HEK293 (cell line): ENCODE data around the gene VPS26C.
A peak's percentile ranks its signal among the peaks of the same experiment; 100 is the strongest.

ENCODE experiments used
- CTCF ChIA-PET: fragments of 350-600 bp; formaldehyde crosslinking; extraction: SDS; loops from one replicate; lab custom pipeline; 2021; ENCODE audit warnings: antibody characterized with exemption; lab: Yijun Ruan, JAX
- POLR2A ChIA-PET: fragments of 300-600 bp; formaldehyde crosslinking; extraction: SDS; loops from one replicate; lab custom pipeline; 2020; ENCODE audit warnings: antibody characterized with exemption, inconsistent platforms; lab: Yijun Ruan, JAX
- H3K27ac ChIP-seq: fragments of 200-500 bp; sonication (Bioruptor generic); 2 replicates; pipeline ENCODE4 v1.5.1; 2014; ENCODE audit warnings: low read depth, low read length, control low read depth, inconsistent platforms; ENCODE audit errors: extremely low read depth
- H3K36me3 ChIP-seq, 2 experiments: fragments of 200-500 bp in 1 of 2; sonication (Bioruptor generic) in 1 of 2; 1 replicate in 1 of 2; 2 replicates in 1 of 2; pipeline ENCODE4 v1.5.1; 2014 to 2017; ENCODE audit warnings: inconsistent platforms in 2 of 2, low read length in 2 of 2; ENCODE audit not compliant: control insufficient read depth in 2 of 2, insufficient read depth in 1 of 2
- H3K4me1 ChIP-seq: fragments of 200-500 bp; sonication (Bioruptor generic); 2 replicates; pipeline ENCODE4 v1.5.1; 2014; ENCODE audit warnings: mild to moderate bottlenecking, low read length, inconsistent platforms; ENCODE audit not compliant: control insufficient read depth, insufficient read depth
- H3K4me3 ChIP-seq: 2 replicates; pipeline ENCODE4 v1.5.1; 2011; ENCODE audit warnings: low read depth, mild to moderate bottlenecking, control low read depth, low read length, moderate library complexity
- H3K9me3 ChIP-seq: fragments of 200-500 bp; sonication (Bioruptor generic); 2 replicates; pipeline ENCODE4 v1.5.1; 2014; ENCODE audit warnings: low read depth, low read length, inconsistent platforms; ENCODE audit not compliant: control insufficient read depth, insufficient read depth
- PRDM10 ChIP-seq: fragments of 450-650 bp; formaldehyde crosslinking; IDR thresholded peaks from 2 replicates; pipeline ENCODE4 v1.5.1; 2016; ENCODE audit warnings: missing biosample characterization, missing genetic modification characterization
- ZBTB1 ChIP-seq: fragments of 450-650 bp; formaldehyde crosslinking; IDR thresholded peaks from 2 replicates; pipeline ENCODE4 v1.5.1; 2016; ENCODE audit warnings: missing biosample characterization, missing genetic modification characterization
- ZBTB26 ChIP-seq: fragments of 450-650 bp; formaldehyde crosslinking; optimal IDR thresholded peaks from 2 replicates; pipeline ENCODE3; 2016; ENCODE audit warnings: missing biosample characterization, mild to moderate bottlenecking, missing genetic modification characterization
- ZFP41 ChIP-seq: fragments of 450-650 bp; formaldehyde crosslinking; IDR thresholded peaks from 2 replicates; pipeline ENCODE4 v1.5.1; 2016; ENCODE audit warnings: missing biosample characterization, missing genetic modification characterization, borderline replicate concordance
- ZNF112 ChIP-seq: fragments of 450-650 bp; formaldehyde crosslinking; IDR thresholded peaks from 2 replicates; pipeline ENCODE4 v1.5.0; 2017; ENCODE audit warnings: missing biosample characterization, missing genetic modification characterization
- ZNF140 ChIP-seq: fragments of 450-650 bp; formaldehyde crosslinking; IDR thresholded peaks from 2 replicates; pipeline ENCODE4 v1.5.1; 2016; ENCODE audit warnings: missing biosample characterization, missing genetic modification characterization
- ZNF157 ChIP-seq: fragments of 450-650 bp; formaldehyde crosslinking; IDR thresholded peaks from 2 replicates; pipeline ENCODE4 v1.5.1; 2016; ENCODE audit warnings: missing biosample characterization, missing genetic modification characterization
- ZNF214 ChIP-seq: fragments of 450-650 bp; formaldehyde crosslinking; IDR thresholded peaks from 2 replicates; pipeline ENCODE4 v1.5.1; 2017; ENCODE audit warnings: missing biosample characterization, mild to moderate bottlenecking, missing genetic modification characterization, borderline replicate concordance
- ZNF324 ChIP-seq: fragments of 450-650 bp; formaldehyde crosslinking; IDR thresholded peaks from 2 replicates; pipeline ENCODE4 v1.5.1; 2016; ENCODE audit warnings: missing biosample characterization, missing genetic modification characterization
- ZNF335 ChIP-seq: fragments of 450-650 bp; formaldehyde crosslinking; conservative IDR thresholded peaks from 2 replicates; pipeline ENCODE4 v1.5.1; 2016; ENCODE audit warnings: missing biosample characterization, missing genetic modification characterization
- ZNF362 ChIP-seq: fragments of 450-650 bp; formaldehyde crosslinking; IDR thresholded peaks from 2 replicates; pipeline ENCODE4 v1.5.1; 2016; ENCODE audit warnings: missing biosample characterization, missing genetic modification characterization
- ZNF521 ChIP-seq: fragments of 450-650 bp; formaldehyde crosslinking; IDR thresholded peaks from 2 replicates; pipeline ENCODE4 v1.5.1; 2017; ENCODE audit warnings: missing biosample characterization, mild to moderate bottlenecking, missing genetic modification characterization
- ZNF626 ChIP-seq: fragments of 450-650 bp; sonication (Bioruptor Pico); formaldehyde crosslinking; IDR thresholded peaks from 2 replicates; pipeline ENCODE4 v1.5.1; 2018; ENCODE audit warnings: missing biosample characterization, missing genetic modification characterization, inconsistent platforms
- ZNF692 ChIP-seq: fragments of 450-650 bp; formaldehyde crosslinking; IDR thresholded peaks from 2 replicates; pipeline ENCODE4 v1.5.1; 2016; ENCODE audit warnings: missing biosample characterization, missing genetic modification characterization
- TF ChIP-seq, protein P1 (sequence below): fragments of 450-650 bp; formaldehyde crosslinking; IDR thresholded peaks from 2 replicates; pipeline ENCODE4 v1.5.1; 2016; ENCODE audit warnings: missing biosample characterization, missing genetic modification characterization
- TF ChIP-seq, protein P2 (sequence below): fragments of 450-650 bp; formaldehyde crosslinking; IDR thresholded peaks from 2 replicates; pipeline ENCODE4 v1.5.0; 2017; ENCODE audit warnings: missing biosample characterization, missing genetic modification characterization, borderline replicate concordance

Gene VPS26C

DNA sequence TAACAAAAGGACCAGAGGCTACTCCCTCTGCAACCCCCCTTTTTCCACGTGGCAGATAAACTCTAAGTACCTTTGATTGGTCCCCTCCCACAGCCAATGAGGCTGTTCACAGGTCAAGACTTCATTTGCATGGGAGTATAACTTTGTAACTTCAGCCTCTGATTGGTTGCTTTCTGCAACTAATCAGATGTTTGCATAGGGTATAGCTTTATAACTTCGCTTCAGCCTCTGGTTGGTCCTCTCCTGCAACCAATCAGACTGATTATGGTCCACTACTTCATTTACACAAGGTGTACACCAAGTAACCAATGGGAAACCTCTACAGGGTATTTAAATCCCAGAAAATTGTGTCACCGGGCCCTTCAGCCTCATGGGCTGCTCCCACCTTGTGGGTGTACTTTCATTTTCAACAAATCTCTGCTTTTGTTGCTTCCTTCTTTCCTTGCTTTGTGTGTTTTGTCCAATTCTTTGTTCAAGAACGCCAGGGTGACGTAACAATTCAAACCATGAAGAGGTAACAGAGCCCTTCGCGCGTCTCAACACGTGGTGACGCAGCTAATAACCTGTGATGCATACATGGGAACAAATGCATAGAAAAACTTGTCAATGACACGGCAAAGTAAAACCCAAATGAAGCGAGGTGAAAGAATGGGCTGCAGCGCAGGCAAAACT, 47.2 kb downstream of the VPS26C start:
- no peak overlapping the region for H3K27ac ChIP-seq
- TF ChIP-seq PRDM10 (tag by site-specific recombination) (no peak), ZNF140 (tag by site-specific recombination) (no peak), ZFP41 (no peak), ZNF335 (tag by site-specific recombination) (no peak), ZNF214 (tag by site-specific recombination) (no peak), ZBTB1 (tag by site-specific recombination) (no peak), ZNF112 (tag by site-specific recombination) (no peak), ZBTB26 (tag by site-specific recombination) (no peak)
- H3K4me3 ChIP-seq, result no peak overlapping the region
- peaks cover 0 to 20% of the 10 kb centered on the region in 2 experiments; a peak in 2 of 3 replicates for H3K36me3 ChIP-seq
- CTCF ChIA-PET, result interaction anchor here (1.0 kb wide), 1 partner anchor 144 kb away, joined by 3 read pairs; no protein-coding TSS in a partner anchor
- POLR2A ChIA-PET, result interaction anchor here (1.1 to 1.5 kb wide), 2 partner anchors 12 to 147 kb away, joined by 3 read pairs; partner anchors contain the start of gene DYRK1A
- no peaks in the 10 kb centered on the region for H3K9me3 ChIP-seq
- H3K4me1 ChIP-seq, result no peaks in the 10 kb centered on the region

GRCh38 chr21:37214952-37215351, 52.2 kb downstream of the VPS26C start:
- H3K9me3 ChIP-seq, result no peaks in the 10 kb centered on the region; the same call in 1 of the 2 replicates
- H3K4me3 ChIP-seq, result no peak overlapping the region
- POLR2A ChIA-PET, result interaction anchor here (1.2 kb wide), 1 partner anchor 52 kb away, joined by 4 read pairs; the partner anchor contains the start of gene VPS26C
- no peaks in the 10 kb centered on the region for H3K36me3 ChIP-seq
- CTCF ChIA-PET, result interaction anchor here (1.1 kb wide), 1 partner anchor 238 kb away, joined by 3 read pairs; no protein-coding TSS in a partner anchor
- no peak overlapping the region for H3K27ac ChIP-seq
- H3K4me1 ChIP-seq, result no peaks in the 10 kb centered on the region
- TF ChIP-seq ZNF362 (tag by site-specific recombination) (0 out of 2 replicates have a peak, but pooled peaks have one; percentile 21), ZNF324 (no peak)

DNA sequence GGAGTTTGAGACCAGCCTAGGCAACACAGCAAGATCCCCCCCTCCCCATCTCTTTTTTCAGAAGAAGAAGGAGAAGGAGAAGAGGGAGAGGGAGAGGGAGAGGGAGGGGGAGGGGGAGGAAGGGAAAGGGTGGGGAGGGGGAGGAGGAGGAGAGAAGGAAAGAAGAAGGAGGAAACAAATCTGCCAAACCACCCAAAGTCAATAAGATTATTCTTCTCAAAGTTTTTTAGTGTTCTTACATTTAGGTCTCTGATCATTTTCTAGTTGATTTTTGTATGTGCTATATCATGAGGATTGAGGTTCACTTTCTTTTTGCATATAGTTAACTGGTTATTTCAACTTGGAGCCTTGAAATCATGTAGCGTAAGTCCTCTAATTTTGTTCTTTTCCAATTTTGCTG, 56.3 kb downstream of the VPS26C start:
- no peaks in the 10 kb centered on the region; the same call in 1 of the 2 replicates for H3K9me3 ChIP-seq
- no peak overlapping the region for H3K4me3 ChIP-seq
- no peaks in the 10 kb centered on the region for H3K36me3 ChIP-seq
- H3K27ac ChIP-seq, result no peak overlapping the region
- H3K4me1 ChIP-seq, result no peaks in the 10 kb centered on the region
- POLR2A ChIA-PET, result no interaction called here
- CTCF ChIA-PET, result no interaction called here
- TF ChIP-seq, protein P1, sequence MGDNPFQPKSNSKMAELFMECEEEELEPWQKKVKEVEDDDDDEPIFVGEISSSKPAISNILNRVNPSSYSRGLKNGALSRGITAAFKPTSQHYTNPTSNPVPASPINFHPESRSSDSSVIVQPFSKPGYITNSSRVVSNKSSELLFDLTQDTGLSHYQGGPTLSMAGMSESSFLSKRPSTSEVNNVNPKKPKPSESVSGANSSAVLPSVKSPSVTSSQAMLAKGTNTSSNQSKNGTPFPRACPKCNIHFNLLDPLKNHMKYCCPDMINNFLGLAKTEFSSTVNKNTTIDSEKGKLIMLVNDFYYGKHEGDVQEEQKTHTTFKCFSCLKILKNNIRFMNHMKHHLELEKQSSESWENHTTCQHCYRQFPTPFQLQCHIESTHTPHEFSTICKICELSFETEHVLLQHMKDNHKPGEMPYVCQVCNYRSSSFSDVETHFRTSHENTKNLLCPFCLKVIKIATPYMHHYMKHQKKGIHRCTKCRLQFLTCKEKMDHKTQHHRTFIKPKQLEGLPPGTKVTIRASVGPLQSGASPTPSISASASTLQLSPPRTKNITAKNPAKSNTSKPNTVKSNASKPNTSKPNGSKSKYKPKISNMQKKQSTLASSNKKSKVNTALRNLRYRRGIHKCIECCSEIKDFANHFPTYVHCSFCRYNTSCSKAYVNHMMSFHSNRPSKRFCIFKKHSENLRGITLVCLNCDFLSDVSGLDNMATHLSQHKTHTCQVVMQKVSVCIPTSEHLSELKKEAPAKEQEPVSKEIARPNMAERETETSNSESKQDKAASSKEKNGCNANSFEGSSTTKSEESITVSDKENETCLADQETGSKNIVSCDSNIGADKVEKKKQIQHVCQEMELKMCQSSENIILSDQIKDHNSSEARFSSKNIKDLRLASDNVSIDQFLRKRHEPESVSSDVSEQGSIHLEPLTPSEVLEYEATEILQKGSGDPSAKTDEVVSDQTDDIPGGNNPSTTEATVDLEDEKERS (tag by site-specific recombination), result no peak
- TF ChIP-seq ZBTB1 (tag by site-specific recombination) (no peak), ZNF521 (tag by site-specific recombination) (no peak), ZNF626 (tag by site-specific recombination) (no peak), ZNF324 (no peak), ZNF692 (no peak), ZNF157 (tag by site-specific recombination) (no peak)
- TF ChIP-seq, protein P2, sequence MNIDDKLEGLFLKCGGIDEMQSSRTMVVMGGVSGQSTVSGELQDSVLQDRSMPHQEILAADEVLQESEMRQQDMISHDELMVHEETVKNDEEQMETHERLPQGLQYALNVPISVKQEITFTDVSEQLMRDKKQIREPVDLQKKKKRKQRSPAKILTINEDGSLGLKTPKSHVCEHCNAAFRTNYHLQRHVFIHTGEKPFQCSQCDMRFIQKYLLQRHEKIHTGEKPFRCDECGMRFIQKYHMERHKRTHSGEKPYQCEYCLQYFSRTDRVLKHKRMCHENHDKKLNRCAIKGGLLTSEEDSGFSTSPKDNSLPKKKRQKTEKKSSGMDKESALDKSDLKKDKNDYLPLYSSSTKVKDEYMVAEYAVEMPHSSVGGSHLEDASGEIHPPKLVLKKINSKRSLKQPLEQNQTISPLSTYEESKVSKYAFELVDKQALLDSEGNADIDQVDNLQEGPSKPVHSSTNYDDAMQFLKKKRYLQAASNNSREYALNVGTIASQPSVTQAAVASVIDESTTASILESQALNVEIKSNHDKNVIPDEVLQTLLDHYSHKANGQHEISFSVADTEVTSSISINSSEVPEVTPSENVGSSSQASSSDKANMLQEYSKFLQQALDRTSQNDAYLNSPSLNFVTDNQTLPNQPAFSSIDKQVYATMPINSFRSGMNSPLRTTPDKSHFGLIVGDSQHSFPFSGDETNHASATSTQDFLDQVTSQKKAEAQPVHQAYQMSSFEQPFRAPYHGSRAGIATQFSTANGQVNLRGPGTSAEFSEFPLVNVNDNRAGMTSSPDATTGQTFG (tag by site-specific recombination), result no peak
